HCT116 (cell line): ENCODE data around the gene PPID. TPM values are rescaled to one million over a fixed set of nuclear protein-coding genes. Genes with fewer than 3 reads are reported as not detected.
"Not testable (repeated sequence)": the region's sequence is repeated elsewhere in the genome, so short reads cannot be mapped to it uniquely, and the experiment has no call there.

Experiments used
- ATAC-seq: fragments of 200-7000 bp; cut with Tn5 transposase; 2 replicates; pipeline ENCODE4 v1.9.1; 2020; ENCODE audit warnings: mild to moderate bottlenecking, moderate library complexity
- BruUV-seq: library from RNA; stranded (reverse); fragments of 400-500 nt; replicated peaks from 2 replicates; lab custom pipeline; 2021; lab: Mats Ljungman, UMichigan
- CTCF ChIA-PET: fragments of 300-600 bp; sonication (Branson Sonifier 250); formaldehyde crosslinking; loops from one replicate; lab custom pipeline; 2021; ENCODE audit warnings: antibody characterized with exemption; lab: Charles Lee
- POLR2A ChIA-PET: fragments of 300-600, 350-600 bp; sonication (Branson Sonifier 250); formaldehyde crosslinking; loops from one replicate; lab custom pipeline; 2021; ENCODE audit warnings: antibody characterized with exemption; lab: Charles Lee
- RAD21 ChIA-PET, 2 experiments: fragments of 300-600 bp; sonication (Branson Sonifier 250); formaldehyde crosslinking; loops; one replicate each; lab custom pipeline; 2023; ENCODE audit warnings: low total read pairs in 2 of 2; ENCODE audit not compliant: uncharacterized antibody in 2 of 2, unreplicated experiment in 2 of 2, low non-redundant PET in 1 of 2; lab: Charles Lee
- DNase-seq: peaks from one replicate; pipeline ENCODE4 v3.0.0-alpha.2; 2010; ENCODE audit warnings: low read depth, low spot score
- H2AFZ ChIP-seq: fragments of 200-600 bp; shearing (Covaris generic), sonication (generic); 2 replicates; pipeline ENCODE4 v1.6.1; 2017; ENCODE audit warnings: low read depth, mixed run types, mixed read lengths, antibody characterized with exemption, low read length; ENCODE audit not compliant: poor library complexity, severe bottlenecking
- H3K27ac ChIP-seq: 2 replicates; pipeline ENCODE4 v1.5.1; 2012; ENCODE audit warnings: low read depth, low read length
- H3K27me3 ChIP-seq: fragments of 200-600 bp; sonication (generic); 2 replicates; pipeline ENCODE4 v1.6.1; 2016; ENCODE audit warnings: mixed run types, low read length, mixed read lengths; ENCODE audit not compliant: insufficient read depth
- H3K36me3 ChIP-seq, 2 experiments: fragments of 200-500 bp in 1 of 2; fragments of 200-600 bp in 1 of 2; sonication (Bioruptor generic) in 1 of 2; sonication (generic) in 1 of 2; 2 replicates each; pipeline versions ENCODE4 v1.5.1 to v1.6.1; 2014 to 2016; ENCODE audit warnings: low read length in 2 of 2, inconsistent platforms in 1 of 2, mixed read lengths in 1 of 2, mixed run types in 1 of 2; ENCODE audit not compliant: insufficient read depth in 2 of 2, control insufficient read depth in 1 of 2
- H3K4me1 ChIP-seq, 2 experiments: fragments of 200-600 bp in 1 of 2; sonication (generic) in 1 of 2; 2 replicates each; pipeline versions ENCODE4 v1.5.1 to v1.6.1; 2012 to 2017; ENCODE audit warnings: low read length in 2 of 2, inconsistent platforms in 1 of 2, mild to moderate bottlenecking in 1 of 2, mixed read lengths in 1 of 2, mixed run types in 1 of 2, moderate library complexity in 1 of 2; ENCODE audit not compliant: insufficient read depth in 2 of 2, control insufficient read depth in 1 of 2
- H3K4me2 ChIP-seq: fragments of 200-600 bp; sonication (generic); 2 replicates; pipeline ENCODE4 v1.6.1; 2017; ENCODE audit warnings: mixed run types, low read length, mixed read lengths
- H3K4me3 ChIP-seq, 2 experiments: fragments of 200-600 bp in 1 of 2; sonication (generic) in 1 of 2; replicated peaks in 1 of 2; 2 replicates each; pipeline ENCODE4 v1.5.1; 2011 to 2016; ENCODE audit warnings: low read length in 2 of 2, control low read depth in 1 of 2, low read depth in 1 of 2, mild to moderate bottlenecking in 1 of 2, mixed read lengths in 1 of 2, mixed run types in 1 of 2
- H3K79me2 ChIP-seq: fragments of 200-600 bp; sonication (generic); 2 replicates; pipeline ENCODE4 v1.6.1; 2017; ENCODE audit warnings: mild to moderate bottlenecking, mixed run types, low read length, moderate library complexity, mixed read lengths; ENCODE audit not compliant: insufficient read depth
- H3K9ac ChIP-seq: fragments of 200-600 bp; sonication (generic); 2 replicates; pipeline ENCODE4 v1.6.1; 2016; ENCODE audit warnings: low read length, mixed read lengths
- H3K9me2 ChIP-seq: fragments of 200-600 bp; sonication (generic), shearing (Covaris generic); 2 replicates; pipeline ENCODE4 v1.6.1; 2017; ENCODE audit warnings: mixed run types, mild to moderate bottlenecking, moderate library complexity; ENCODE audit not compliant: insufficient read depth
- H3K9me3 ChIP-seq, 2 experiments: fragments of 200-500 bp in 1 of 2; fragments of 200-600 bp in 1 of 2; sonication (Bioruptor generic) in 1 of 2; sonication (generic) in 1 of 2; 2 replicates each; pipeline ENCODE4 v1.6.1; 2014 to 2017; ENCODE audit warnings: low read length in 2 of 2, mixed read lengths in 2 of 2, inconsistent platforms in 1 of 2, low read depth in 1 of 2, mild to moderate bottlenecking in 1 of 2, mixed run types in 1 of 2, moderate library complexity in 1 of 2; ENCODE audit not compliant: control insufficient read depth in 1 of 2, insufficient read depth in 1 of 2
- H4K20me1 ChIP-seq: fragments of 200-600 bp; sonication (generic), shearing (Covaris generic); 2 replicates; pipeline ENCODE4 v1.6.1; 2017; ENCODE audit warnings: mixed run types, mild to moderate bottlenecking, moderate library complexity; ENCODE audit not compliant: insufficient read depth
- CBX3 ChIP-seq: IDR thresholded peaks from 2 replicates; pipeline ENCODE4 v1.6.1; 2012; ENCODE audit warnings: low read depth
- EGR1 ChIP-seq: IDR thresholded peaks from 2 replicates; pipeline ENCODE4 v1.6.1; 2012; ENCODE audit warnings: low read depth
- EZH2phosphoT487 ChIP-seq: fragments of 200-600 bp; IDR thresholded peaks from 2 replicates; pipeline ENCODE4 v1.6.1; 2018; ENCODE audit warnings: antibody characterized with exemption, borderline replicate concordance
- FOSL1 ChIP-seq: IDR thresholded peaks from 2 replicates; pipeline ENCODE4 v1.6.1; 2012; ENCODE audit warnings: low read depth
- JUND ChIP-seq: IDR thresholded peaks from 2 replicates; pipeline ENCODE4 v1.6.1; 2012
- POLR2A ChIP-seq: IDR thresholded peaks from 2 replicates; pipeline ENCODE4 v1.7.0; 2011; ENCODE audit warnings: borderline replicate concordance; ENCODE audit not compliant: insufficient read depth, insufficient read length; ENCODE audit errors: extremely low read depth
- SP1 ChIP-seq: IDR thresholded peaks from 2 replicates; pipeline ENCODE4 v1.6.1; 2012; ENCODE audit warnings: low read depth
- ZNF274 ChIP-seq: fragments of 200-500 bp; sonication (Bioruptor generic); IDR thresholded peaks from 2 replicates; pipeline ENCODE4 v1.6.1; 2014; ENCODE audit warnings: mild to moderate bottlenecking, low read depth, low read length, inconsistent platforms
- intact Hi-C: fragments of 100-400 bp; cut with micrococcal nuclease; formaldehyde crosslinking; loops from 2 replicates; pipeline ENCODE4 v1.10.0; 2022
- total RNA-seq: library from RNA; stranded (reverse); gene quantifications from one replicate; pipeline ENCODE4 v1.2.1, GENCODE V29; 2021; ENCODE audit not compliant: unreplicated experiment

PPID gene
- total RNA-seq, 1 experiment from 2014 or later, result 48.2 TPM

DNA sequence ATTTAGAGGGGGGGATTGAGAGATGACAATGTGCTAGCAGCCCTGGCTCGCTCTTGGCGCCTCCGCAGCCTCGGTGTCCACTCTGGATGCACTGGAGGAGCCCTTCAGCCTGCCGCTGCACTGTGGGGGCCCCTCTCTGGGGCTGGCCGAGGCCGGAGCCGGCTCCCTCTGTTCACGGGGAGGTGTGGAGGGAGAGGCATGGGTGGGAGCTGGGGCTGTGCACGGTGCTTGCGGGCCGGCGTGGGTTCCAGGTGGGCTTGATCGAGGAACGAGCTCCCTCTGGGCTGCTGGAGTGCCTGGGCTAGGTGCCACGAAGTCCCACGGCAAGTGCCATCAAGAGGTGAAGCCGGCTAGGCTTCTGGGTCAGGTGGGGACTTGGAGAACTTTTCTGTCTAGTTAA is 58.4 kb downstream of the PPID start:
- Histone ChIP-seq H3K27me3 (no peaks in the 10 kb centered on the region), H3K9ac (no peak overlapping the region), H2AFZ (no peak overlapping the region), H3K27ac (no peak overlapping the region), H3K4me1 (no peaks in the 10 kb centered on the region), H4K20me1 (no peaks in the 10 kb centered on the region), H3K9me2 (no peaks in the 10 kb centered on the region), H3K4me3 (no peak overlapping the region), H3K79me2 (peaks cover 30% of the 10 kb centered on the region), H3K9me3 (no peaks in the 10 kb centered on the region), H3K4me2 (no peak overlapping the region), H3K36me3 (peaks cover 0 to 4% of the 10 kb centered on the region in 2 experiments; a peak in 1 of 4 replicates)
- TF ChIP-seq EZH2phosphoT487, result no peak
- TF ChIP-seq EGR1, result no peak
- TF ChIP-seq FOSL1, result no peak
- no peak for TF ChIP-seq SP1
- TF ChIP-seq POLR2A, result no peak
- TF ChIP-seq JUND, result no peak
- no peak for TF ChIP-seq CBX3
- TF ChIP-seq ZNF274, result no peak
- ATAC-seq, result 0 out of 2 replicates have a peak, but pooled peaks have one; percentile 17
- DNase-seq, result no peak
- ChIA-PET CTCF (no interaction called here), RAD21 (no interaction called here), POLR2A (no interaction called here)
- BruUV-seq, result no TSS peak
- intact Hi-C loops, result no loop called here

DNA sequence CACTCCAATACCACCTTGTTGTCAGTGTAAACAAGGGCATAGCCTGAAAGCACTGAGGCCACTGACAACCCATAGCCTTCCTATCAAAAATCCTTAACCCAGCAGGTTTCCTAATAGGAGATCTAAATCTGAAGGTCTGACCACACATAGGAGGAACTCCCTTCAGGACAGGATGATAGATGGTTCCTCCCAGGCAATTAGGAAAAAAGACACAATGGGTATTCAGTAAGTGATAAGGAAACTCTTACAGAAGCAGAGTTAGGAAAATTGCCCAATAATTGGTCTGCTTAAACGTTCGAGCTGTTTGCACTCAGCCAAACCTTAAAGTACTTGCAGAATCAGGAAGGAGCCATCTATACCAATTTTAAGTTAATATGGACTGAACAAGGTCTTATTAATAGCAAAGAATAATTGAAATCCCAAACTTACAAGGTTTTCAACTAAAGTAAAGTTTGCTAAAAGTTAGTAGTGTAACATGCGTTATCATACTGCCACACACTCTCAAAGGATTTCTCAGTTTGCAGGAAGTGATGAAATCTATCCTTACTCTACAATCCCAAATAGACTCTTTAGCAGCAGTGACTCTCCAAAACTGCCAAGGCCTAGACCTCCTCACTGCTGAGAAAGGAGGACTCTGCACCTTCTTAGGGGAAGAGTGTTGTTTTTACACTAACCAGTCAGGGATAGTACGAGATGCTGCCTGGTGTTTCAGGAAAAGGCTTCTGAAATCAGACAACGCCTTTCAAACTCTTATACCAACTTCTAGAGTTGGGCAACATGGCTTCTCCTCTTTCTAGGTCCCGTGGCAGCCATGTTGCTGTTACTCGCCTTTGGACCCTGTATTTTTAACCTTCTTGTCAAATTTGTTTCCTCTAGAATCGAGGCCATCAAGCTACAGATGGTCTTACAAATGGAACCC is 59.2 kb downstream of the PPID start:
- BruUV-seq, H3K4me3 ChIP-seq, H3K4me2 ChIP-seq, H2AFZ ChIP-seq, H4K20me1 ChIP-seq, H3K9me3 ChIP-seq, H3K27ac ChIP-seq, H3K36me3 ChIP-seq, H3K4me1 ChIP-seq, RAD21 ChIA-PET, ATAC-seq, H3K9ac ChIP-seq, H3K9me2 ChIP-seq, DNase-seq, intact Hi-C loops, H3K27me3 ChIP-seq, POLR2A ChIA-PET, CTCF ChIA-PET: not testable (repeated sequence)
- peaks cover 21% of the 10 kb centered on the region for H3K79me2 ChIP-seq

DNA sequence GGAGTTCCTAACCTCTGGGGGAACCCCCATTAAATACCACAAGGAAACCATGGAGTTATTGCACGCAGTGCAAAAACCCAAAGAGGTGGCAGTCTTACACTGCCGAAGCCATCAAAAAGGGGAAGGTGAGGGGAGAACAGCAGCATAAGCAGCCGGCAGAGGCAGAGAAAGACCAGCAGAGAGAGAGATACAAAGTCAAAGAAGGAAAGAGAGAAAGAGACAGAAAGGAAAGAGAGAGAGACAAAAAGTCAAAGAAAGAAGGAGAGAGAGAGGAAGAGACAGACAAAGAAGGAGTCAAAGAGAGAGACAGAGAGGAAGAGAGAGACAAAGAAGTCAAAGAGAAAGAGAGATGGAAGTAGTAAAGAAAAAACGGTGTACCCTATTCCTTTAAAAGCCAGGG is 59.9 kb downstream of the PPID start:
- BruUV-seq, H3K27ac ChIP-seq, DNase-seq, H3K4me1 ChIP-seq, H3K4me3 ChIP-seq, H4K20me1 ChIP-seq, intact Hi-C loops, CTCF ChIA-PET, POLR2A ChIA-PET, RAD21 ChIA-PET, H3K4me2 ChIP-seq, H3K9me3 ChIP-seq, H3K27me3 ChIP-seq, H3K36me3 ChIP-seq, H3K9ac ChIP-seq, H2AFZ ChIP-seq, H3K9me2 ChIP-seq, ATAC-seq: not testable (repeated sequence)
- peaks cover 14% of the 10 kb centered on the region for H3K79me2 ChIP-seq
